Fibroblast of lung (primary cell): ENCODE data around the gene HABP2. TPM values are rescaled to one million over a fixed set of nuclear protein-coding genes. Genes with fewer than 3 reads are reported as not detected.

ENCODE experiments used
- DNase-seq, 2 donors: peaks; one replicate each; pipeline versions ENCODE4 v3.0.0 to v3.0.0-alpha.2; 2010; ENCODE audit warnings: low read depth in 2 of 2
- H2AFZ ChIP-seq: 2 replicates; pipeline ENCODE4 v1.5.1; 2012; ENCODE audit warnings: low read length, control low read depth, inconsistent platforms
- H3K27ac ChIP-seq: 2 replicates; pipeline ENCODE4 v1.5.1; 2011; ENCODE audit warnings: low read length, control low read depth; ENCODE audit not compliant: insufficient read depth
- H3K27me3 ChIP-seq: 2 replicates; pipeline ENCODE4 v1.5.1; 2011; ENCODE audit warnings: mild to moderate bottlenecking, low read length; ENCODE audit not compliant: control insufficient read depth, insufficient read depth
- H3K36me3 ChIP-seq: 2 replicates; pipeline ENCODE4 v1.5.1; 2011; ENCODE audit warnings: low read length; ENCODE audit not compliant: control insufficient read depth, insufficient read depth
- H3K4me1 ChIP-seq: 2 replicates; pipeline ENCODE4 v1.5.1; 2011; ENCODE audit warnings: low read length; ENCODE audit not compliant: control insufficient read depth, insufficient read depth; ENCODE audit errors: extremely low read depth
- H3K4me2 ChIP-seq: 2 replicates; pipeline ENCODE4 v1.5.1; 2011; ENCODE audit warnings: low read length, control low read depth; ENCODE audit not compliant: insufficient read depth; ENCODE audit errors: extremely low read depth
- H3K4me3 ChIP-seq, 4 experiments: fragments of 200-600 bp in 1 of 4; sonication (generic) in 1 of 4; replicated peaks in 1 of 4; 2 replicates each; pipeline ENCODE4 v1.5.1; 2011 to 2016; ENCODE audit warnings: low read length in 4 of 4, low read depth in 3 of 4, mild to moderate bottlenecking in 3 of 4, control low read depth in 2 of 4, inconsistent platforms in 1 of 4, mixed read lengths in 1 of 4; ENCODE audit not compliant: insufficient read depth in 1 of 4; ENCODE audit errors: control extremely low read depth in 1 of 4
- H3K79me2 ChIP-seq: 2 replicates; pipeline ENCODE4 v1.5.1; 2012; ENCODE audit warnings: mild to moderate bottlenecking, low read length, inconsistent platforms; ENCODE audit not compliant: control insufficient read depth, insufficient read depth
- H3K9ac ChIP-seq: 2 replicates; pipeline ENCODE4 v1.5.1; 2011; ENCODE audit warnings: mild to moderate bottlenecking, low read length, control low read depth; ENCODE audit not compliant: insufficient read depth
- H3K9me3 ChIP-seq: 2 replicates; pipeline ENCODE4 v1.5.1; 2012; ENCODE audit warnings: low read depth, low read length; ENCODE audit not compliant: control insufficient read depth, insufficient read depth
- H4K20me1 ChIP-seq: 2 replicates; pipeline ENCODE4 v1.5.1; 2011; ENCODE audit warnings: low read length; ENCODE audit not compliant: control insufficient read depth, insufficient read depth; ENCODE audit errors: extremely low read depth
- CTCF ChIP-seq, 2 donors: IDR thresholded peaks in 1 of 2; conservative IDR thresholded peaks in 1 of 2; 1 replicate in 1 of 2; 2 replicates in 1 of 2; pipeline ENCODE4 v1.5.1; 2011 to 2012; ENCODE audit warnings: low read length in 2 of 2, control low read depth in 1 of 2, inconsistent platforms in 1 of 2, low read depth in 1 of 2, mild to moderate bottlenecking in 1 of 2
- EZH2 ChIP-seq: IDR thresholded peaks from 2 replicates; pipeline ENCODE4 v1.5.1; 2012; ENCODE audit warnings: low read length, control low read depth, mild to moderate bottlenecking; ENCODE audit errors: missing control alignments
- polyA plus RNA-seq, 2 donors: library from polyadenylated mRNA; depleted of rRNA in 1 of 2; stranded (reverse) in 1 of 2; unstranded in 1 of 2; fragments of >200 nt; gene quantifications; 2 replicates each; pipeline ENCODE4 v1.2.1, GENCODE V29; 2011 to 2012; ENCODE audit warnings: missing spikeins in 1 of 2
- total RNA-seq: library from RNA; depleted of rRNA; stranded (reverse); fragments of >200 nt; gene quantifications from 2 replicates; pipeline ENCODE4 v1.2.1, GENCODE V29; 2014

HABP2 gene
- total and polyA plus RNA-seq, 2 donors (not counting 1 experiment from before 2014, with no cell fraction given): not detected

GRCh38 chr10:113622831-113623230 is 70.0 kb downstream of the HABP2 start:
- Histone ChIP-seq H4K20me1 (no peaks in the 10 kb centered on the region), H3K9me3 (no peaks in the 10 kb centered on the region), H3K4me2 (no peak overlapping the region), H3K79me2 (no peaks in the 10 kb centered on the region), H3K36me3 (no peaks in the 10 kb centered on the region), H3K4me3 (no peak overlapping the region), H3K27ac (no peak overlapping the region), H2AFZ (no peak overlapping the region), H3K27me3 (no peaks in the 10 kb centered on the region), H3K4me1 (no peaks in the 10 kb centered on the region), H3K9ac (no peak overlapping the region)
- TF ChIP-seq CTCF (conservative IDR thresholded peaks at IDR 0.05 in 1 of 2, IDR thresholded peaks at IDR 0.05 in 1 of 2; ENCODE audit: low read depth in 1 of 2, low read length in 2 of 2): no peak
- TF ChIP-seq EZH2: no peak
- no peak for DNase-seq

GRCh38 chr10:113625461-113626186 is 72.8 kb downstream of the HABP2 start:
- H3K4me2 ChIP-seq: no peak overlapping the region
- no peaks in the 10 kb centered on the region for H3K79me2 ChIP-seq
- no peak overlapping the region for H3K9ac ChIP-seq
- no peaks in the 10 kb centered on the region for H3K27me3 ChIP-seq
- H4K20me1 ChIP-seq: no peaks in the 10 kb centered on the region
- H3K36me3 ChIP-seq: no peaks in the 10 kb centered on the region
- H3K9me3 ChIP-seq: no peaks in the 10 kb centered on the region
- no peak for DNase-seq
- no peak overlapping the region for H3K4me3 ChIP-seq
- no peak for TF ChIP-seq CTCF (conservative IDR thresholded peaks at IDR 0.05 in 1 of 2, IDR thresholded peaks at IDR 0.05 in 1 of 2; ENCODE audit: low read depth in 1 of 2, low read length in 2 of 2)
- no peak for TF ChIP-seq EZH2
- H2AFZ ChIP-seq: no peak overlapping the region
- no peak overlapping the region for H3K27ac ChIP-seq
- no peaks in the 10 kb centered on the region for H3K4me1 ChIP-seq

- Histone ChIP-seq H3K9me3 (no peaks in the 10 kb centered on the region), H3K27me3 (no peaks in the 10 kb centered on the region), H4K20me1 (no peaks in the 10 kb centered on the region), H3K4me2 (no peak overlapping the region), H3K4me1 (no peaks in the 10 kb centered on the region), H3K27ac (no peak overlapping the region), H2AFZ (no peak overlapping the region), H3K9ac (no peak overlapping the region), H3K36me3 (no peaks in the 10 kb centered on the region), H3K79me2 (no peaks in the 10 kb centered on the region), H3K4me3 (no peak overlapping the region)
- peak in 1 of 2 donors; percentile 33 for DNase-seq
- TF ChIP-seq CTCF (conservative IDR thresholded peaks at IDR 0.05 in 1 of 2, IDR thresholded peaks at IDR 0.05 in 1 of 2; ENCODE audit: low read depth in 1 of 2, low read length in 2 of 2): no peak
- no peak for TF ChIP-seq EZH2
Observed at GRCh38 chr10:113626809-113627355, 74.0 kb downstream of the HABP2 start.
